Ovary (tissue), 3 donors: ENCODE results near the gene HIVEP3.

ENCODE experiments used
- POLR2A ChIP-seq: fragments of 450-650 bp; IDR thresholded peaks from one replicate; pipeline ENCODE4 v1.6.1; 2017; ENCODE audit warnings: antibody characterized with exemption, mild to moderate bottlenecking, moderate library complexity
- TF ChIP-seq, protein P1 (sequence below), 3 donors: fragments of 450-650 bp in 2 of 3; fragments of 200-600 bp in 1 of 3; IDR thresholded peaks; one replicate each; pipeline versions ENCODE4 v1.5.1 to v1.8.0; 2016 to 2022; ENCODE audit warnings: antibody characterized with exemption in 3 of 3, mild to moderate bottlenecking in 1 of 3
- donor health status: DM: no; HTN: no; CAD: no.

DNA sequence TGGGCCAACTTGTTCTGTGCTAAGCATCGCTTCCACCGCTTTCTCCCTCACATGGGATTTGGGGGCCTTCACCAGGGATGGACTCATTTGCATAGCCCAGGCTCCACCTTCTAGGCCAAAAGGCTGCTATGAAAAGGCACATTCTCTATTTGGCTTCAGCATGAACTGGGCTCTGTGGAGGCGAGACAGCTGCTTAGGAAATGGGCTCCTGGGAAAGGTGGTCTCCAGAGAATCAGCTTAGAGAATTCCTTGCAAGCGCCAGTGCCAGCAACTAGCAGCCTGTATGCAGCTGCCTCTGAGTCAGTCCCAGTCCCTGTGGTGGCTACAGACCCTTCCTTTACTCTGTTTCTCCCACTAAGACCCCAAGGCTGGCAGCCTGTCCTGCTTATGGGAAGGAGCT, 214.5 kb downstream of the HIVEP3 start:
- TF ChIP-seq, protein P1, sequence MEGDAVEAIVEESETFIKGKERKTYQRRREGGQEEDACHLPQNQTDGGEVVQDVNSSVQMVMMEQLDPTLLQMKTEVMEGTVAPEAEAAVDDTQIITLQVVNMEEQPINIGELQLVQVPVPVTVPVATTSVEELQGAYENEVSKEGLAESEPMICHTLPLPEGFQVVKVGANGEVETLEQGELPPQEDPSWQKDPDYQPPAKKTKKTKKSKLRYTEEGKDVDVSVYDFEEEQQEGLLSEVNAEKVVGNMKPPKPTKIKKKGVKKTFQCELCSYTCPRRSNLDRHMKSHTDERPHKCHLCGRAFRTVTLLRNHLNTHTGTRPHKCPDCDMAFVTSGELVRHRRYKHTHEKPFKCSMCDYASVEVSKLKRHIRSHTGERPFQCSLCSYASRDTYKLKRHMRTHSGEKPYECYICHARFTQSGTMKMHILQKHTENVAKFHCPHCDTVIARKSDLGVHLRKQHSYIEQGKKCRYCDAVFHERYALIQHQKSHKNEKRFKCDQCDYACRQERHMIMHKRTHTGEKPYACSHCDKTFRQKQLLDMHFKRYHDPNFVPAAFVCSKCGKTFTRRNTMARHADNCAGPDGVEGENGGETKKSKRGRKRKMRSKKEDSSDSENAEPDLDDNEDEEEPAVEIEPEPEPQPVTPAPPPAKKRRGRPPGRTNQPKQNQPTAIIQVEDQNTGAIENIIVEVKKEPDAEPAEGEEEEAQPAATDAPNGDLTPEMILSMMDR (IDR thresholded peaks at IDR 0.05), result no peak
- TF ChIP-seq POLR2A, result no peak
